DOHH2 (cell line): ENCODE results near the gene VGLL4.

Experiments used
- H3F3A ChIP-seq: fragments of 200-600 bp; sonication (generic), shearing (Covaris generic); 2 replicates; pipeline ENCODE4 v1.6.0; 2016; ENCODE audit warnings: antibody characterized with exemption, mild to moderate bottlenecking; ENCODE audit not compliant: control insufficient read depth, insufficient read depth
- H3K27ac ChIP-seq: fragments of 200-600 bp; sonication (generic); 2 replicates; pipeline ENCODE4 v1.5.1; 2014; ENCODE audit warnings: low read depth, mild to moderate bottlenecking, low read length, moderate library complexity
- H3K27me3 ChIP-seq: fragments of 200-600 bp; sonication (generic); 2 replicates; pipeline ENCODE4 v1.6.1; 2014; ENCODE audit warnings: mild to moderate bottlenecking, low read length, mixed read lengths; ENCODE audit not compliant: control insufficient read depth
- H3K36me3 ChIP-seq: fragments of 200-600 bp; sonication (generic); 2 replicates; pipeline ENCODE4 v1.6.1; 2014; ENCODE audit warnings: mild to moderate bottlenecking, low read length, moderate library complexity, mixed read lengths; ENCODE audit not compliant: control insufficient read depth
- H3K4me1 ChIP-seq: fragments of 200-600 bp; sonication (generic); 2 replicates; pipeline ENCODE4 v1.6.1; 2014; ENCODE audit warnings: mild to moderate bottlenecking, low read length, mixed read lengths; ENCODE audit not compliant: control insufficient read depth
- H3K4me2 ChIP-seq: fragments of 200-600 bp; sonication (generic); 2 replicates; pipeline ENCODE4 v1.6.0; 2014; ENCODE audit warnings: mild to moderate bottlenecking, low read length, moderate library complexity
- H3K4me3 ChIP-seq: fragments of 200-600 bp; sonication (generic); 2 replicates; pipeline ENCODE4 v1.5.1; 2014; ENCODE audit warnings: mild to moderate bottlenecking, low read length, mixed read lengths
- H3K79me2 ChIP-seq: fragments of 200-600 bp; sonication (generic); 2 replicates; pipeline ENCODE4 v1.6.1; 2014; ENCODE audit warnings: mild to moderate bottlenecking, low read length, mixed read lengths; ENCODE audit not compliant: control insufficient read depth
- H3K9me2 ChIP-seq: fragments of 200-600 bp; sonication (generic); replicated peaks from 2 replicates; pipeline ENCODE4 v1.6.1; 2014; ENCODE audit warnings: mild to moderate bottlenecking, low read length, mixed read lengths; ENCODE audit not compliant: control insufficient read depth
- H3K9me3 ChIP-seq: fragments of 200-600 bp; sonication (generic); 2 replicates; pipeline ENCODE4 v1.6.1; 2014; ENCODE audit warnings: antibody characterized with exemption, low read length, mixed read lengths; ENCODE audit not compliant: control insufficient read depth, insufficient read depth
- H4K20me1 ChIP-seq: fragments of 200-600 bp; sonication (generic); 2 replicates; pipeline ENCODE4 v1.6.0; 2014; ENCODE audit warnings: low read depth, mild to moderate bottlenecking, antibody characterized with exemption, low read length, moderate library complexity; ENCODE audit not compliant: control insufficient read depth, insufficient read depth
- EZH2phosphoT487 ChIP-seq: fragments of 200-600 bp; sonication (generic); IDR thresholded peaks from 2 replicates; pipeline ENCODE4 v1.6.1; 2017; ENCODE audit warnings: borderline replicate concordance, mild to moderate bottlenecking, antibody characterized with exemption, low read length, moderate library complexity, mixed read lengths
- TF ChIP-seq, protein P1 (sequence below): fragments of 200-600 bp; sonication (generic); IDR thresholded peaks from one replicate; pipeline ENCODE4 v1.5.1; 2014; ENCODE audit warnings: antibody characterized with exemption, mild to moderate bottlenecking, low read depth, low read length; ENCODE audit not compliant: poor library complexity, severe bottlenecking

The VGLL4 gene, protein sequence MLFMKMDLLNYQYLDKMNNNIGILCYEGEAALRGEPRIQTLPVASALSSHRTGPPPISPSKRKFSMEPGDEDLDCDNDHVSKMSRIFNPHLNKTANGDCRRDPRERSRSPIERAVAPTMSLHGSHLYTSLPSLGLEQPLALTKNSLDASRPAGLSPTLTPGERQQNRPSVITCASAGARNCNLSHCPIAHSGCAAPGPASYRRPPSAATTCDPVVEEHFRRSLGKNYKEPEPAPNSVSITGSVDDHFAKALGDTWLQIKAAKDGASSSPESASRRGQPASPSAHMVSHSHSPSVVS

GRCh38 chr3:11643605-11644087 is at the start of gene VGLL4:
Gene VGLL4 (minus strand): TSS chr3:11643915. CDS start chr3:11643518, 397 bp downstream.
- Histone ChIP-seq H4K20me1 (peaks cover 17% of the 10 kb centered on the region; the same call in 1 of the 2 replicates), H3K79me2 (peaks cover 71% of the 10 kb centered on the region), H3K27ac (peak within 1 kb of the TSS; percentile 87), H3F3A (peaks cover 12% of the 10 kb centered on the region), H3K4me2 (peak within 1 kb of the TSS; percentile 72), H3K27me3 (no peaks in the 10 kb centered on the region), H3K9me3 (no peaks in the 10 kb centered on the region), H3K4me1 (peaks cover 38% of the 10 kb centered on the region), H3K4me3 (peak within 1 kb of the TSS; percentile 81), H3K9me2 (no peaks in the 10 kb centered on the region), H3K36me3 (peaks cover 36% of the 10 kb centered on the region)
- TF ChIP-seq EZH2phosphoT487, result no peak
- TF ChIP-seq, protein P1, sequence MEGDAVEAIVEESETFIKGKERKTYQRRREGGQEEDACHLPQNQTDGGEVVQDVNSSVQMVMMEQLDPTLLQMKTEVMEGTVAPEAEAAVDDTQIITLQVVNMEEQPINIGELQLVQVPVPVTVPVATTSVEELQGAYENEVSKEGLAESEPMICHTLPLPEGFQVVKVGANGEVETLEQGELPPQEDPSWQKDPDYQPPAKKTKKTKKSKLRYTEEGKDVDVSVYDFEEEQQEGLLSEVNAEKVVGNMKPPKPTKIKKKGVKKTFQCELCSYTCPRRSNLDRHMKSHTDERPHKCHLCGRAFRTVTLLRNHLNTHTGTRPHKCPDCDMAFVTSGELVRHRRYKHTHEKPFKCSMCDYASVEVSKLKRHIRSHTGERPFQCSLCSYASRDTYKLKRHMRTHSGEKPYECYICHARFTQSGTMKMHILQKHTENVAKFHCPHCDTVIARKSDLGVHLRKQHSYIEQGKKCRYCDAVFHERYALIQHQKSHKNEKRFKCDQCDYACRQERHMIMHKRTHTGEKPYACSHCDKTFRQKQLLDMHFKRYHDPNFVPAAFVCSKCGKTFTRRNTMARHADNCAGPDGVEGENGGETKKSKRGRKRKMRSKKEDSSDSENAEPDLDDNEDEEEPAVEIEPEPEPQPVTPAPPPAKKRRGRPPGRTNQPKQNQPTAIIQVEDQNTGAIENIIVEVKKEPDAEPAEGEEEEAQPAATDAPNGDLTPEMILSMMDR, result no peak

GRCh38 chr3:11692532-11692813 is 48.8 kb upstream of the VGLL4 start:
- H3K9me2 ChIP-seq, result no peaks in the 10 kb centered on the region
- H3K4me1 ChIP-seq, result no peaks in the 10 kb centered on the region
- H3F3A ChIP-seq, result no peaks in the 10 kb centered on the region
- TF ChIP-seq EZH2phosphoT487, result no peak
- TF ChIP-seq, protein P1, result no peak
- no peaks in the 10 kb centered on the region for H3K9me3 ChIP-seq
- peaks cover 20% of the 10 kb centered on the region for H3K36me3 ChIP-seq
- H3K27ac ChIP-seq, result no peak overlapping the region
- no peak overlapping the region for H3K4me3 ChIP-seq
- no peaks in the 10 kb centered on the region for H3K27me3 ChIP-seq
- peaks cover 10% of the 10 kb centered on the region; the same call in 1 of the 2 replicates for H4K20me1 ChIP-seq
- peaks cover 61% of the 10 kb centered on the region for H3K79me2 ChIP-seq
- H3K4me2 ChIP-seq, result no peak overlapping the region

- no peaks in the 10 kb centered on the region for H3F3A ChIP-seq
- no peak overlapping the region for H3K27ac ChIP-seq
- peaks cover 15% of the 10 kb centered on the region for H3K36me3 ChIP-seq
- TF ChIP-seq EZH2phosphoT487, result no peak
- TF ChIP-seq, protein P1, result no peak
- H3K4me1 ChIP-seq, result no peaks in the 10 kb centered on the region
- no peak overlapping the region for H3K4me2 ChIP-seq
- H3K9me2 ChIP-seq, result no peaks in the 10 kb centered on the region
- peaks cover 59% of the 10 kb centered on the region for H3K79me2 ChIP-seq
- H3K4me3 ChIP-seq, result no peak overlapping the region
- peaks cover 10% of the 10 kb centered on the region; the same call in 1 of the 2 replicates for H4K20me1 ChIP-seq
- H3K27me3 ChIP-seq, result no peaks in the 10 kb centered on the region
- H3K9me3 ChIP-seq, result no peaks in the 10 kb centered on the region
Observed at GRCh38 chr3:11691767-11692531, 48.2 kb upstream of the VGLL4 start.
